GM12875 (cell line): ENCODE measurements around the gene MYO1H.

Experiments used
- H3K4me3 ChIP-seq: one replicate; pipeline ENCODE4 v1.5.1; 2011; ENCODE audit warnings: low read depth, low read length, control low read depth
- TF ChIP-seq, protein P1 (sequence below): IDR thresholded peaks from 2 replicates; pipeline ENCODE4 v1.5.1; 2011; ENCODE audit warnings: low read depth, mild to moderate bottlenecking, control low read depth, inconsistent platforms, low read length, moderate library complexity, borderline replicate concordance; ENCODE audit not compliant: insufficient read depth

The MYO1H gene

DNA sequence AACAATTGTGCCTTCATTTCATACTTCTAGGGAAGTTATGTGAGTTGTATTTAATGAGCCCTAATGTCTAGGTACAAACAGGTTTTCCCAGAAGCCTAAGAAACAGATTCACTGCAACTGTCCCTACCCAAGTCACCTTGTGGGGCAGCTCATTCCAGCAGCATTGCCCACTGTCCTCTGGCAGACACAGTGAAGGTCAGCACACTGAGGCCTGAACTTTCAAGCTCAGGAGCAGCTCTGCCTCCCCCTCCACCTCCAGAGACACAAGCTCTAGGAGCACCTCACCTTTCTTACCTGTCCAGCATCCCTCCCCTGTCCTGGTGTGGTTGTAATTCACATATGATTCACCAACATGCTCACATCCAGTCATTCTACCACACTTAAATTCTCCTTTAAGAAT lies 145.4 kb downstream of the MYO1H start:
- TF ChIP-seq, protein P1, sequence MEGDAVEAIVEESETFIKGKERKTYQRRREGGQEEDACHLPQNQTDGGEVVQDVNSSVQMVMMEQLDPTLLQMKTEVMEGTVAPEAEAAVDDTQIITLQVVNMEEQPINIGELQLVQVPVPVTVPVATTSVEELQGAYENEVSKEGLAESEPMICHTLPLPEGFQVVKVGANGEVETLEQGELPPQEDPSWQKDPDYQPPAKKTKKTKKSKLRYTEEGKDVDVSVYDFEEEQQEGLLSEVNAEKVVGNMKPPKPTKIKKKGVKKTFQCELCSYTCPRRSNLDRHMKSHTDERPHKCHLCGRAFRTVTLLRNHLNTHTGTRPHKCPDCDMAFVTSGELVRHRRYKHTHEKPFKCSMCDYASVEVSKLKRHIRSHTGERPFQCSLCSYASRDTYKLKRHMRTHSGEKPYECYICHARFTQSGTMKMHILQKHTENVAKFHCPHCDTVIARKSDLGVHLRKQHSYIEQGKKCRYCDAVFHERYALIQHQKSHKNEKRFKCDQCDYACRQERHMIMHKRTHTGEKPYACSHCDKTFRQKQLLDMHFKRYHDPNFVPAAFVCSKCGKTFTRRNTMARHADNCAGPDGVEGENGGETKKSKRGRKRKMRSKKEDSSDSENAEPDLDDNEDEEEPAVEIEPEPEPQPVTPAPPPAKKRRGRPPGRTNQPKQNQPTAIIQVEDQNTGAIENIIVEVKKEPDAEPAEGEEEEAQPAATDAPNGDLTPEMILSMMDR, result no peak
- H3K4me3 ChIP-seq, result no peak overlapping the region

DNA sequence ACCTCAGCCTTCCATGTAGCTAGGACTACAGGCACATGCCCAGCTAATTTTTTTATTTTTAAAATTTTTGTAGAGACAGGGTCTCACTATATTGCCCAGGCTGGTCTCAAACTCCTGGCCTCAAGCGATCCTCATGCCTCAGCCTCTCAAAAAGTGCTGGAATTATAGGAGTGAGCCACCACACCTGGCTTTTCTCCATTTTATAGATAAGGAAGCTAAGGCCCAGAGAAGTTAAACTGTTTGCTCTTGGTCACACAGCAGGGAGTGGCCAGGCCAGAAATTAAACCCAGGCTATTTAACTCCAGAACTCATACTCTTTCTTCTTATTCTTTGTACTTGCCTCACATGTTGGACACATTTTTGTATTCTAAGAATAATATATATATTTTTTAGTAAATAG lies 146.2 kb downstream of the MYO1H start:
- no peak overlapping the region for H3K4me3 ChIP-seq
- TF ChIP-seq, protein P1, result no peak

DNA sequence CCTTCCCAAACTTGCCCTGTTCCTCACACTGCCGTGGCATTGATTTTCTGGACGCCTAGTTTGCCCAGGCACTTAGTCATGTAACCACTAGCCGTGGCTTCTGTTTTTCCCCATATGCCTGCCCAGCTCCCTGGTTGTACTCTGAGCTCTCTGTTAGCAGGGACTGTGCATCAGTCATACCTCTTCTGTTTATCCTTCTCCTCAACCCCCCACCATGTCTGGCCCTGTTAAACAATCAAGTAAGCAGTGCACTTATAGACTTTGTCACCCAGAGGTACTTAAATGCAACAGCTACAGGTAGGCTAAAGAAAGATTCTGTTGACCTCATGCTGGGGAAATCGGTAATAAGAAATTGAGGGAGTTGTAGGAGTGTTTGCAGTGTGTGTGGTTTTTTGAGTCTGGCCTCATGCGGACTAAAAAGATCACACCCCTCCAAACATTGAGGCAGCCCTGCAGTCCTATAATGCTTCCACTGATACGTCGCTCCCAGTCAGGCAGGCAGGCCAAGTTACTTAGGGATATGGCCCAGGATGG lies 146.7 kb downstream of the MYO1H start:
- TF ChIP-seq, protein P1, result no peak
- H3K4me3 ChIP-seq, result no peak overlapping the region

DNA sequence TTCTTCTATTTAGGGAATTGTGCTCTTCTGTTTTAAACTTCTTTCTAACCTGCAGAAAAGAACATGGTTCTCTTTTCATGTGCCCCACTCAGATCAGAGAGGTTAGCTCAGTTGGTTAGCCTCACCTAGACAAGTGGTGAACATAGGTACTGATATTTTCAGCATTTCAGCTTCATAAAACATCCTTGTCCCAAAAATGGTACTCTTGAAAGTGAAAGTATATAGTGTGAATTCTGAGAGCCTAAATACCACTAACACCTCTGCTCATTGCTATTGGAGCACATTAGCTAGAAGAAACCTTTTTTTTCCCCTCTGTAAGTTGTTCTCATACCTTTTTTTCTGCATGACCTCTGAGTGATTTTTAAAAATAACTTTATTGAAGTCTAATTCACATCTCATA lies 147.3 kb downstream of the MYO1H start:
- TF ChIP-seq, protein P1, result no peak
- H3K4me3 ChIP-seq, result no peak overlapping the region

DNA sequence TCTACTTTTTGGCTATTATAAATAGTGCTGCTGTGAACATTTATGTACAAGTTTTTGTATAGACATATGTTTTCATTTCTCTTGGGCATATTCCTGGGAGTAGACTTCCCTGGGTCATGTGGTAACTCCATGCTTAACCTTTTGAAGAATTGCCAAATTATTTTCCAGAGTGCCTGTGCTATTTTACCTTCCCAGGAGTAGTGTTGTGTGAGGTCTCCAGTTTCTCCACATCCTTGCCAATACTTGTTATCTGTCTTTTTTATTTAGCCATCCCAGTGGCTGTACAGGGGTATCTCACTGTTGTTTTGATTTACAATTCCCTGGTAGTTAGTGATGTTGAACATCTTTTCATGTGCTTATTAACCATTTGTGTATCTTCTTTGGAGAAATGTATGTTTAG lies 148.6 kb downstream of the MYO1H start:
- no peak overlapping the region for H3K4me3 ChIP-seq
- TF ChIP-seq, protein P1, result no peak

DNA sequence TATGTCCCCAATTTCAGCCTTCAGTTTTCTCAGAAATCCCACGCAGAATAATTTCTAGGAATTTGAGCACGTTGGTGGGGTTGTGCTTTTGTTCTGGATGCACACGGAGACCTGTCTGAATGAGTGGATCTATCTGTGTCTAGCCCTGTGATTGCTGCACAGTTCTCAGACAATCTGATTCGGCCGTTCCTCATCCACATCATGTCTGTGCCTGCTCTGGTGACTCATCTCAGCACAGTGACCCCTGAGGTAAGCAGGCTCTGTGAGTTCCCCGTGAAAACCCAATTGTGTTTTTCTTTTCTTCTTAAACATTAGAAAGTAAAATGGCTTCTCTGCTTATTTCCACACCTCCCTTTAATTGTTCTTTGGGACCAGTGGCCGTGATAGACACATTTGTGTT lies 150.0 kb downstream of the MYO1H start:
- TF ChIP-seq, protein P1, result no peak
- no peak overlapping the region for H3K4me3 ChIP-seq
